ENCODE measurements around the gene VCL. TPM values are rescaled to one million over a fixed set of nuclear protein-coding genes. Genes with fewer than 3 reads are reported as not detected.

VCL gene
- total and polyA plus RNA-seq, 4 donors, result 31.6 to 499 (median 229) TPM

DNA sequence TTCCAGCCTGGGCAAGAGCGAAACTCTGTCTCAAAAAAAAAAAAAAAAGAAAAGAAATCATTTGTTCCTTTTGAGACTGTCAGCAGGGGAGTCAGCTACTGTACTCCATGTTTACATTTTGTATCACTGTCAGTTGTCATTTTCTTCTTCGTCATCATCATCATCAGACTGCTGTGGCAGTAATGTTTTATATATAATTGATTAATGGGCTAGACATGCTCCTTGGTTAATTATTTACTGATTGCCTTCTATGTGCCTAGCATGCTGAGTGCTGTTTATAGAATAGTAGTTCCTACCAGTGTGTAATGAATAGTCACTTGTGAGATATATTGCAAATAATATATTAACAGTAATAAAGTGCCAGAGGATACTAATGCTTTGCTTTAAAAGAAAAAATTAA, 50.5 kb downstream of the VCL start:
- ATAC-seq (ENCODE audit: low FRiP score) (no peak), DNase-seq (no peak)
- Histone ChIP-seq H3K27ac (ENCODE audit: low read depth in 1 of 2, low read length in 2 of 2) (no peak overlapping the region), H3K4me1 (ENCODE audit: control insufficient read depth in 1 of 2, insufficient read depth in 2 of 2, low read length in 2 of 2) (peaks cover 6 to 10% of the 10 kb centered on the region in 2 donors), H3K9me3 (ENCODE audit: control insufficient read depth, low read length) (no peaks in the 10 kb centered on the region), H3K4me3 (ENCODE audit: low read length in 2 of 2) (no peak overlapping the region), H3K27me3 (ENCODE audit: control insufficient read depth in 1 of 2, insufficient read depth in 2 of 2, low read length in 1 of 2) (no peaks in the 10 kb centered on the region), H3K36me3 (ENCODE audit: control insufficient read depth in 1 of 2, insufficient read depth in 2 of 2, low read length in 1 of 2) (peaks cover 0 to 2% of the 10 kb centered on the region in 2 donors)
- 56 to 67% methylated on average over 2 of the region's 2 CpGs for WGBS, 2 donors
- intact Hi-C loops (cut with DNase I), result no loop called here

DNA sequence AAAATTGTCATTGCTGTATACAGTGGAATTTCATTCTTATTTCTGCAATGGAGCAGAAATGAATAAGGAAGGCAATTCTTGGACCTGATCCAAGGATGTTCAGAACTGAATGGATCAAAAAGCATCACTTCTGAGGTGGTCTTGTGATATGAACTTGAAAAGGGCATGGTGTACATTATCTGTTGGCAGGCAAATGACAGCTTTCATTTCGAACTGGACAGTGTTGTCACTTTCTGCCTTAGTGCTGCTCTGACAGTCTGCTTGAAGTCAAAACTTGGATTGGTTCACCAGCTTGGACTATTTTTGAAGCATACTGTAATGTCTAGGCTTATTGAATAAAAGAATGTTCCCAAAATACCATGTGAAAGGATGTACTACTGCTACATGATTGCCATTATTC, 52.0 kb downstream of the VCL start:
- H3K9me3 ChIP-seq (ENCODE audit: control insufficient read depth, low read length), result no peaks in the 10 kb centered on the region
- no peaks in the 10 kb centered on the region for H3K36me3 ChIP-seq (ENCODE audit: control insufficient read depth in 1 of 2, insufficient read depth in 2 of 2, low read length in 1 of 2)
- no peaks in the 10 kb centered on the region for H3K27me3 ChIP-seq (ENCODE audit: control insufficient read depth in 1 of 2, insufficient read depth in 2 of 2, low read length in 1 of 2)
- H3K4me3 ChIP-seq (ENCODE audit: low read length in 2 of 2), result no peak overlapping the region
- WGBS, 2 donors, result 3 to 8% methylated on average over 1 of the region's 1 CpG
- ATAC-seq (ENCODE audit: low FRiP score) (no peak), DNase-seq (no peak)
- intact Hi-C loops (cut with DNase I), result no loop called here
- peak overlapping the region; percentile 43 to 48 for H3K27ac ChIP-seq (ENCODE audit: low read depth in 1 of 2, low read length in 2 of 2)
- H3K4me1 ChIP-seq (ENCODE audit: control insufficient read depth in 1 of 2, insufficient read depth in 2 of 2, low read length in 2 of 2), result peaks cover 6 to 11% of the 10 kb centered on the region in 2 donors

- no peak for ATAC-seq (ENCODE audit: low FRiP score)
- intact Hi-C loops (cut with DNase I), result no loop called here
- WGBS, 2 donors, result 50 to 60% methylated on average over 1 of the region's 1 CpG
- no peak overlapping the region for H3K4me3 ChIP-seq (ENCODE audit: low read length in 2 of 2)
- no peak for DNase-seq
- peak overlapping the region in 1 of 2 donors; percentile 44 for H3K27ac ChIP-seq (ENCODE audit: low read depth in 1 of 2, low read length in 2 of 2)
- H3K4me1 ChIP-seq (ENCODE audit: control insufficient read depth in 1 of 2, insufficient read depth in 2 of 2, low read length in 2 of 2), result peaks cover 6 to 16% of the 10 kb centered on the region in 2 donors
- no peaks in the 10 kb centered on the region for H3K36me3 ChIP-seq (ENCODE audit: control insufficient read depth in 1 of 2, insufficient read depth in 2 of 2, low read length in 1 of 2)
- H3K9me3 ChIP-seq (ENCODE audit: control insufficient read depth, low read length), result no peaks in the 10 kb centered on the region
- H3K27me3 ChIP-seq (ENCODE audit: control insufficient read depth in 1 of 2, insufficient read depth in 2 of 2, low read length in 1 of 2), result no peaks in the 10 kb centered on the region
Observed at GRCh38 chr10:74050653-74051052, 52.7 kb downstream of the VCL start.

DNA sequence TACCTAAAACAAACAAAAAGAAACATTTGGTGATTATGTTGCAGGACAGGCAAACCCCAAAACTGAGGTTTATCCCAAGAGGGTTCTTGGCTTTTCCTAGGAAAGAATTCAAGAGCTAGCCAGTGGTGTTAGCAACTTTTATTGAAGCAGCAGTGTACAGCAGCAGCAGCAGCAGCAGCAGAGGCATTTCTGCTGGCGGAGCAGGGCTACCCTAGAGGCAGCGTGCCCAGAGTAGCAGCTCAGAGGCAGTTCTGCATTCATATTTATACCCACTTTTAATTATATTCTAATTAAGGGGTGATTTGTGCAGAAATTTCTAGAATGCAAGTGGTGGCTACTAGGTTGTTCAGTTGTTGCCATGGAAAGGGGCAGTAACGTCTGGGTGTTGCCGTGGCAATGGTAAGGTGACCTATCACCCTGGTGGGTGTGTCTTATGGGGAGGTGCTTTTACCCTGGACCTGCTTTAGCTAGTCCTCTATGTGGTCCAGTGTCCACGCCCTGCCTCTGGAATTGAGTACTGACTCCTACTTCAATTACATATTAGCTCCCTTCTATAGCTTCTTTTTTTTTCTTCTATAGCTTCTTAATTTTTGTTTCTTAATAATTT, 53.9 kb downstream of the VCL start:
- Histone ChIP-seq H3K4me3 (ENCODE audit: low read length in 2 of 2) (no peak overlapping the region), H3K27ac (ENCODE audit: low read depth in 1 of 2, low read length in 2 of 2) (peak overlapping the region in 1 of 2 donors; percentile 75), H3K27me3 (ENCODE audit: control insufficient read depth in 1 of 2, insufficient read depth in 2 of 2, low read length in 1 of 2) (no peaks in the 10 kb centered on the region), H3K36me3 (ENCODE audit: control insufficient read depth in 1 of 2, insufficient read depth in 2 of 2, low read length in 1 of 2) (no peaks in the 10 kb centered on the region), H3K4me1 (ENCODE audit: control insufficient read depth in 1 of 2, insufficient read depth in 2 of 2, low read length in 2 of 2) (peaks cover 6 to 25% of the 10 kb centered on the region in 2 donors), H3K9me3 (ENCODE audit: control insufficient read depth, low read length) (no peaks in the 10 kb centered on the region)
- DNase-seq, result no peak
- 21 to 24% methylated on average over 5 of the region's 5 CpGs for WGBS, 2 donors
- intact Hi-C loops (cut with DNase I), result no loop called here
- ATAC-seq (ENCODE audit: low FRiP score), result no peak

- no peak for ATAC-seq (ENCODE audit: low FRiP score)
- no peak for DNase-seq
- intact Hi-C loops (cut with DNase I), result no loop called here
- no peak overlapping the region for H3K27ac ChIP-seq (ENCODE audit: low read depth in 1 of 2, low read length in 2 of 2)
- H3K4me3 ChIP-seq (ENCODE audit: low read length in 2 of 2), result no peak overlapping the region
- H3K4me1 ChIP-seq (ENCODE audit: control insufficient read depth in 1 of 2, insufficient read depth in 2 of 2, low read length in 2 of 2), result peaks cover 0 to 21% of the 10 kb centered on the region in 2 donors
- no peaks in the 10 kb centered on the region for H3K27me3 ChIP-seq (ENCODE audit: control insufficient read depth in 1 of 2, insufficient read depth in 2 of 2, low read length in 1 of 2)
- no peaks in the 10 kb centered on the region for H3K9me3 ChIP-seq (ENCODE audit: control insufficient read depth, low read length)
- 37 to 47% methylated on average over 1 of the region's 1 CpG for WGBS, 2 donors
- H3K36me3 ChIP-seq (ENCODE audit: control insufficient read depth in 1 of 2, insufficient read depth in 2 of 2, low read length in 1 of 2), result no peaks in the 10 kb centered on the region
Observed at GRCh38 chr10:74052994-74053393, 55.1 kb downstream of the VCL start.

DNA sequence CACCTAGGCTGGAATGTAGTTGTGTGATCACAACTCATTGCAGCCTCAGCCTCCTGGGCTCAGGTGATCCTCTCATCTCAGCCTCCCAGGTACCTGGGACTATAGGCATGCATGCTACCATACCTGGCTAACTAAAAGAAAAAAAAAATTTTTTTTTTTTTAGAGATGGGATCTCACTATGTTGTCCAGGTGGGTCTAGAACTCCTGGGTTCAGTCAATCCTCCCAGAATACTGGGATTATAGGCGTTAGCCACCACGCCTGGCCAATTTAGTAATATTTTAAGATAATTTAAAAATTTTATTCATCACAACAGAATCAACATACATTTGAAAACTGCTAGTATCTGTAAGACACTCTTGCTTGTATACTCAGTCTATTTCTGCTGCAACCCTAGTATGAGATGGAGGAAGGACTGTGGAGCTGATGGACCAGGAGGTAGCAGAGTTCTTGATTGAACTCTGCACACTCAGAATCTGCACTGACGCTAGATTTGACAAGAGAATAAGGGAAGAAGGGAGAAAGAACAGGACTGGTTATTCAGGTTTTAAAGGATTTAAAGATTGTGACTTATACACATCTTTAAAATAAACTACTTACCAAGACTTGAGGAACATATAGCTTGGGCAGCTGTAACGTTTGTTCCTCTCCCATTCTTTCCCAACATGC, 57.6 kb downstream of the VCL start:
- intact Hi-C loops (cut with DNase I), result no loop called here
- no peak overlapping the region for H3K4me3 ChIP-seq (ENCODE audit: low read length in 2 of 2)
- ATAC-seq (ENCODE audit: low FRiP score), result no peak

DNA sequence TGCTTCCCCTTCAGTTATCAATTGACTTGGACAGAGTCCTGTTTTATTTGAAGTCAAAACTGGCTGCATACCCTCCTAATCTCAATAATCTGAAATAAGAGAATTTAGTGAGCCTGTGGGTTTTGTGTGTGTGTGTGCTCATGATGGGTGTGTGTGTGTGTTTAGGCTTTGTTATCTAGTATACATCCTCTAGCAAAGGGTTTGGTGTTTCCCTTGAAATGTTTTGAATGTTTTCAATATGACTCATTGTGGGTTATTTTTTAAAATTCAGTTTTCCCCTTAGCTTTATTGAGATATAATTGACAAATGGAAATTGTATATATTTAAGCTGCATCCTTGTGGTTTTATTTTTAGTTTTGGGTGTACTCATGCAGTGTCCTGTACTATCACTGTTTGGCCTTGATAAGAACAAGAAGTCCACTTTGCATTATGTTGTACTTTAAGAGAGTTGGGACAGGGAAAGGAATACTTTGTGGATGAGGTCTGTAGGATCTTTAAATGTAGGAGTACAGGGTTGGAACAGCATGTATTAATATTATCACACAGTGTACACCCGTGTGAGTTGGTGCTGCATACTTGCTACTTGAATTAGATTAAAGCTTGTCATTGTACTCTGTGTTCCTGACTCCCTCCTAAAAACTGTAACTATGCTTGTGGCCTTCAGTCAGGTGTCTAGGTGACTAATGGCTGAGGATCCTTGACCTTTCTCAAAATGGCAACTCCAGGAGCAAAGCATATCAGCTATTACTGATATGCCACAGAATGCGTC, 58.3 kb downstream of the VCL start:
- Histone ChIP-seq H3K27me3 (ENCODE audit: control insufficient read depth in 1 of 2, insufficient read depth in 2 of 2, low read length in 1 of 2) (no peaks in the 10 kb centered on the region), H3K9me3 (ENCODE audit: control insufficient read depth, low read length) (no peaks in the 10 kb centered on the region), H3K27ac (ENCODE audit: low read depth in 1 of 2, low read length in 2 of 2) (peak overlapping the region; percentile 63 to 76), H3K36me3 (ENCODE audit: control insufficient read depth in 1 of 2, insufficient read depth in 2 of 2, low read length in 1 of 2) (no peaks in the 10 kb centered on the region), H3K4me3 (ENCODE audit: low read length in 2 of 2) (no peak overlapping the region), H3K4me1 (ENCODE audit: control insufficient read depth in 1 of 2, insufficient read depth in 2 of 2, low read length in 2 of 2) (peaks cover 2 to 20% of the 10 kb centered on the region in 2 donors)
- WGBS, 2 donors, result 14 to 17% methylated on average over 2 of the region's 2 CpGs
- intact Hi-C loops (cut with DNase I), result no loop called here
- ATAC-seq (ENCODE audit: low FRiP score) (no peak), DNase-seq (no peak)

More for the DNA sequence above, 57.6 kb downstream of the VCL start:
- Histone ChIP-seq H3K27me3 (ENCODE audit: control insufficient read depth in 1 of 2, insufficient read depth in 2 of 2, low read length in 1 of 2) (no peaks in the 10 kb centered on the region), H3K9me3 (ENCODE audit: control insufficient read depth, low read length) (no peaks in the 10 kb centered on the region), H3K4me1 (ENCODE audit: control insufficient read depth in 1 of 2, insufficient read depth in 2 of 2, low read length in 2 of 2) (peaks cover 2 to 20% of the 10 kb centered on the region in 2 donors), H3K36me3 (ENCODE audit: control insufficient read depth in 1 of 2, insufficient read depth in 2 of 2, low read length in 1 of 2) (no peaks in the 10 kb centered on the region), H3K27ac (ENCODE audit: low read depth in 1 of 2, low read length in 2 of 2) (peak overlapping the region in 1 of 2 donors; percentile 76)
- no peak for DNase-seq
- 60 to 63% methylated on average over 4 of the region's 4 CpGs for WGBS, 2 donors

- no peaks in the 10 kb centered on the region for H3K27me3 ChIP-seq (ENCODE audit: control insufficient read depth in 1 of 2, insufficient read depth in 2 of 2, low read length in 1 of 2)
- ATAC-seq (ENCODE audit: low FRiP score), result no peak
- peak overlapping the region in 1 of 2 donors; percentile 54 for H3K27ac ChIP-seq (ENCODE audit: low read depth in 1 of 2, low read length in 2 of 2)
- no peak for DNase-seq
- no peaks in the 10 kb centered on the region for H3K36me3 ChIP-seq (ENCODE audit: control insufficient read depth in 1 of 2, insufficient read depth in 2 of 2, low read length in 1 of 2)
- H3K4me3 ChIP-seq (ENCODE audit: low read length in 2 of 2), result no peak overlapping the region
- intact Hi-C loops (cut with DNase I), result no loop called here
- WGBS, 2 donors, result 54 to 62% methylated on average over 4 of the region's 4 CpGs
- peaks cover 2 to 20% of the 10 kb centered on the region in 2 donors for H3K4me1 ChIP-seq (ENCODE audit: control insufficient read depth in 1 of 2, insufficient read depth in 2 of 2, low read length in 2 of 2)
- H3K9me3 ChIP-seq (ENCODE audit: control insufficient read depth, low read length), result no peaks in the 10 kb centered on the region
Observed at GRCh38 chr10:74058071-74058470, 60.2 kb downstream of the VCL start.
